ENCODE measurements around the gene DNPEP. TPM values are rescaled to one million over a fixed set of nuclear protein-coding genes. Genes with fewer than 3 reads are reported as not detected.

The DNPEP gene
- total RNA-seq, 1 donor from 2014 or later: 69.9 TPM

DNA sequence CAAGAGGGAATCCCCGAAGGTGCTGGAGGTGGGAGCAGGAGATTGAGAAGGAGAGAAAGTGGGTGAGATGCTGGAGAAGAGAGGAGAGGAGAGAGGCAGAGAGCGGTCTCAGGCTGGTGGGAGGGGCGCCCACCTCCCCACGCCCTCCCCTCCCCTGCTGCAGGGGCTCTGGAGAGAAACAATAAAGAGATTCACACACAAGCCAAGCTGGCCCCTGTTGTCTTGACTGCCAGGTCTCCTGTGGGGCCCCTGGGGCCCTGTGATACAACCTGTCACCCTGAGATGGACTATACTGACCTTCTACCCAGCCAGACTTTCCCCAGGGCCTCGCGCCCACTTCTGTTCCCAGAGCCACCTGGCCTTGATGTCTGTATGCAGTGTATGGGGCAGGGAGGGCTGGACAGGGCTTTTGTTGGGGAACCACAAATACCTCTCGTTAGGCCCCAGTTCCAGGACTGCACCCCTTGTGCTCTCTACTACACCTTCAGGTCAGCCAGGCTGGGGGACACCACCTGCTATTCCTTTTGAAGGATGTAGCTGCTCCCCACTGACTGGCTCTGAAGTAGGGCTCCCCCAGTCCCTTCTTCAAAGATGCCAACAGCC lies 38.9 kb upstream of the DNPEP start:
- ATAC-seq (no peak), DNase-seq (no peak)
- intact Hi-C loops (cut with DNase I): no loop called here
- Histone ChIP-seq H3K36me3 (no peaks in the 10 kb centered on the region), H3K9me3 (no peaks in the 10 kb centered on the region), H3K27me3 (peaks cover 7% of the 10 kb centered on the region), H3K27ac (no peak overlapping the region), H3K4me3 (no peak overlapping the region), H3K4me1 (no peaks in the 10 kb centered on the region)
- TF ChIP-seq, protein P1, sequence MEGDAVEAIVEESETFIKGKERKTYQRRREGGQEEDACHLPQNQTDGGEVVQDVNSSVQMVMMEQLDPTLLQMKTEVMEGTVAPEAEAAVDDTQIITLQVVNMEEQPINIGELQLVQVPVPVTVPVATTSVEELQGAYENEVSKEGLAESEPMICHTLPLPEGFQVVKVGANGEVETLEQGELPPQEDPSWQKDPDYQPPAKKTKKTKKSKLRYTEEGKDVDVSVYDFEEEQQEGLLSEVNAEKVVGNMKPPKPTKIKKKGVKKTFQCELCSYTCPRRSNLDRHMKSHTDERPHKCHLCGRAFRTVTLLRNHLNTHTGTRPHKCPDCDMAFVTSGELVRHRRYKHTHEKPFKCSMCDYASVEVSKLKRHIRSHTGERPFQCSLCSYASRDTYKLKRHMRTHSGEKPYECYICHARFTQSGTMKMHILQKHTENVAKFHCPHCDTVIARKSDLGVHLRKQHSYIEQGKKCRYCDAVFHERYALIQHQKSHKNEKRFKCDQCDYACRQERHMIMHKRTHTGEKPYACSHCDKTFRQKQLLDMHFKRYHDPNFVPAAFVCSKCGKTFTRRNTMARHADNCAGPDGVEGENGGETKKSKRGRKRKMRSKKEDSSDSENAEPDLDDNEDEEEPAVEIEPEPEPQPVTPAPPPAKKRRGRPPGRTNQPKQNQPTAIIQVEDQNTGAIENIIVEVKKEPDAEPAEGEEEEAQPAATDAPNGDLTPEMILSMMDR (IDR thresholded peaks at IDR 0.05): no peak

DNA sequence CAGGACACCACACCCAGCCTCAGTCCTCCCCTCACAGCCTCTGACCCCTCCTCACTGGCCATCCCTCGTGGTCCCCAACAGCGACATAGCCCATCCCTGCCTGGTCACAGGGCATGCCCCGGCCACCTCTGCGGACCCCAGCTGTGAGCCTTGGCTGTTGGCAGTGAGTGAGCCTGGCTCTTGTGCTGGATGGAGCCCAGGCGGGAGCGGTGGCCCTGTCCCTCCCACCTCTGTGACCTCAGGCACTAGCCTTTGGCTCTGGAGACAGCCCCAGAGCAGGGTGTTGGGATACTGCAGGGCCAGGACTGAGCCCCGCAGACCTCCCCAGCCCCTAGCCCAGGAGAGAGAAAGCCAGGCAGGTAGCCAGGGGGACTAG lies 38.3 kb upstream of the DNPEP start:
- H3K9me3 ChIP-seq: no peaks in the 10 kb centered on the region
- no peak overlapping the region for H3K27ac ChIP-seq
- H3K4me3 ChIP-seq: no peak overlapping the region
- ATAC-seq (peak; percentile 10), DNase-seq (no peak)
- no peaks in the 10 kb centered on the region for H3K36me3 ChIP-seq
- no peaks in the 10 kb centered on the region for H3K4me1 ChIP-seq
- H3K27me3 ChIP-seq: peaks cover 7% of the 10 kb centered on the region
- intact Hi-C loops (cut with DNase I): no loop called here
- TF ChIP-seq, protein P1 (IDR thresholded peaks at IDR 0.05): no peak

GRCh38 chr2:219425238-219426067 lies 37.7 kb upstream of the DNPEP start:
- ATAC-seq: peak; percentile 6
- no peak for DNase-seq
- intact Hi-C loops (cut with DNase I): no loop called here
- TF ChIP-seq, protein P1 (IDR thresholded peaks at IDR 0.05): no peak
- no peaks in the 10 kb centered on the region for H3K9me3 ChIP-seq
- H3K27ac ChIP-seq: no peak overlapping the region
- H3K4me3 ChIP-seq: no peak overlapping the region
- H3K4me1 ChIP-seq: no peaks in the 10 kb centered on the region
- H3K36me3 ChIP-seq: no peaks in the 10 kb centered on the region
- H3K27me3 ChIP-seq: peaks cover 7% of the 10 kb centered on the region

- TF ChIP-seq, protein P1 (IDR thresholded peaks at IDR 0.05): no peak
- no peaks in the 10 kb centered on the region for H3K9me3 ChIP-seq
- no peaks in the 10 kb centered on the region for H3K4me1 ChIP-seq
- no peak overlapping the region for H3K4me3 ChIP-seq
- H3K27ac ChIP-seq: no peak overlapping the region
- intact Hi-C loops (cut with DNase I): no loop called here
- H3K27me3 ChIP-seq: peaks cover 13% of the 10 kb centered on the region
- no peak for DNase-seq
- H3K36me3 ChIP-seq: no peaks in the 10 kb centered on the region
- no peak for ATAC-seq
These were observed 36.1 kb upstream of the DNPEP start for GRCh38 chr2:219423652-219424377.

GRCh38 chr2:219422952-219423534 lies 35.3 kb upstream of the DNPEP start:
- no peaks in the 10 kb centered on the region for H3K9me3 ChIP-seq
- intact Hi-C loops (cut with DNase I): no loop called here
- H3K36me3 ChIP-seq: no peaks in the 10 kb centered on the region
- DNase-seq (no peak), ATAC-seq (no peak)
- TF ChIP-seq, protein P1 (IDR thresholded peaks at IDR 0.05): no peak
- H3K27me3 ChIP-seq: peaks cover 21% of the 10 kb centered on the region
- no peak overlapping the region for H3K4me3 ChIP-seq
- no peaks in the 10 kb centered on the region for H3K4me1 ChIP-seq
- no peak overlapping the region for H3K27ac ChIP-seq

All from upper lobe of right lung (tissue), 1 donor.